Measurements from ENCODE around the gene TBC1D2B. TPM values are rescaled to one million over a fixed set of nuclear protein-coding genes. Genes with fewer than 3 reads are reported as not detected.

Gene TBC1D2B
- total RNA-seq, 2 experiments from 2014 or later: 39.4 to 44.1 TPM

DNA sequence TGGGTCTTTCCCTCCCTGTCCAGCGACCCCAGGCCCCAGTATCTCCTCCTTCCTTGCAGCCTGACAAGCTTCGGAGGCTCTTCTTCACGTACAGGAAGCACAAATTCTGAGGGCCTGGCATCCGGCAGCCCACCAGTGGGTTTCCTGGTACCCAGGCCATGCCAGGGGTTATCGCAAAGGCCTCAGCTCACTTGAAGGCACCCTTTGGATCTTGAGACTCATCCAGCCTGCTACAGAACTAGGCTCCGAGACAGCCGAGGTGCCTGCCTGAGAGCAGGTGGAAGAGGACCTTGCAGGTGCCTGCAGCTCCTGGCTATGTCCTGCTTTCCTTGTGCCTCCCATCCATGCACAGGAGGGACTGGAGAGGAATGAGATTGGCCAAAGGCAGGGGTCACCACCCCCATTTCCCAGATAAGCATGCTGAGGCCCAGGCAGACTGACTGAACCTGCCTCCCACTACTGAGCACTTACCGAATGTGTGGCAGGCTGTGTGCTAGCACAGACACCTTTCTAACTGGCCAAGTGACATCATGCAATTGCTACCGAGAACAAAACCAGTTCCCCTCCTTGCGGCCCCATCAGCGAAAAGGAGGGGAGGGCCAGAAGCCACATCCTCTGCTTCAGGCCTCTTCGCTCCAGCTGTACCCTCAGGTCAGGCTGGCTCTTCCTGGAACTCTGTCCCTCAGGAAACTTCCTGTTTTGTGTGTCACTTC is 26.1 kb upstream of the TBC1D2B start:
- H3K36me3 Mint-ChIP-seq: no peaks in the 10 kb centered on the region
- H3K4me1 Mint-ChIP-seq: peaks cover 45% of the 10 kb centered on the region
- peak overlapping the region; percentile 43 for H3K4me3 Mint-ChIP-seq
- DNase-seq: peak; percentile 67
- no peaks in the 10 kb centered on the region for H3K27me3 Mint-ChIP-seq
- H3K27ac Mint-ChIP-seq: peak overlapping the region; percentile 84
- H3K9me3 Mint-ChIP-seq: no peaks in the 10 kb centered on the region

DNA sequence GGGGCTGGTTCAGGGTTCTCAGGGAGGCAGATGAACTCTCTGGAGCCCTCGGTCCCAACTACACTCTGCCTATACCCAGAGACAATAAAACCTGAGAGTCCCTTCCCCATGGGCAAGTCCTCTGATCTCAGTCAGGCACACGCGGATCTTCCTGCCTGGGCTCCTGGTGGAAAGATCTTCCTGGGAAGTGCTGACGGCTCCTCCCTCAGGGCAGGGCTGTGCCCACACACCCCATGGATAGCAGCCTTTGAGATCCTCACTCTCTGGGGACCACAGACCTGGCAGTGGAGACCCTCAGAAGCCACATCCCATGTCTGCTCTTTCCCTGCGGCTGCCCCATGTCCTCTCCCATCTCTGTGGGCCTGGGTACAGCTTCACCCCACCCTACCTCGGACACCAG is 25.2 kb upstream of the TBC1D2B start:
- Mint-ChIP-seq H3K27ac (peak overlapping the region; percentile 84), H3K4me3 (no peak overlapping the region), H3K4me1 (peaks cover 43% of the 10 kb centered on the region), H3K27me3 (no peaks in the 10 kb centered on the region), H3K9me3 (no peaks in the 10 kb centered on the region), H3K36me3 (no peaks in the 10 kb centered on the region)
- DNase-seq: no peak

DNA sequence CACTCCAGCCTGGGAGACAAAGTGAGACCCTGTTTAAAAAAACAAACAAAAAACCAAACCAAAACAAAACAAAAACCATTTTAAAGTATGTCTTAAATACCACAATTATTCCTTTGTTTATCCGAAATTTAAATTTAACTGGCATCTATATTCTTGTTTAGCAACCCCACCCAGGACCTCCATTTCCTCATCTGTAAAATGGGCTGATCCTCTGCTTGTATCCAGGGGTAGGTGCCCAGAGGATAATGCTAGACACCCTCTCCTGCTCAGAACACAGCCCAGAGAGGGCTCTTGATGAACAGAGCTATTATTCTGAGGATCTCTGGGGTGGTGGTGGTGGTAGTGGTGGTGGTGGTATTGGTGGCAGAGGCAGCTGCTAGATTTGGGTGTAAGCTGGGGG is 24.7 kb upstream of the TBC1D2B start:
- Mint-ChIP-seq H3K4me1 (peaks cover 43% of the 10 kb centered on the region), H3K27me3 (no peaks in the 10 kb centered on the region), H3K27ac (no peak overlapping the region), H3K9me3 (no peaks in the 10 kb centered on the region), H3K36me3 (no peaks in the 10 kb centered on the region), H3K4me3 (no peak overlapping the region)
- DNase-seq: no peak

DNA sequence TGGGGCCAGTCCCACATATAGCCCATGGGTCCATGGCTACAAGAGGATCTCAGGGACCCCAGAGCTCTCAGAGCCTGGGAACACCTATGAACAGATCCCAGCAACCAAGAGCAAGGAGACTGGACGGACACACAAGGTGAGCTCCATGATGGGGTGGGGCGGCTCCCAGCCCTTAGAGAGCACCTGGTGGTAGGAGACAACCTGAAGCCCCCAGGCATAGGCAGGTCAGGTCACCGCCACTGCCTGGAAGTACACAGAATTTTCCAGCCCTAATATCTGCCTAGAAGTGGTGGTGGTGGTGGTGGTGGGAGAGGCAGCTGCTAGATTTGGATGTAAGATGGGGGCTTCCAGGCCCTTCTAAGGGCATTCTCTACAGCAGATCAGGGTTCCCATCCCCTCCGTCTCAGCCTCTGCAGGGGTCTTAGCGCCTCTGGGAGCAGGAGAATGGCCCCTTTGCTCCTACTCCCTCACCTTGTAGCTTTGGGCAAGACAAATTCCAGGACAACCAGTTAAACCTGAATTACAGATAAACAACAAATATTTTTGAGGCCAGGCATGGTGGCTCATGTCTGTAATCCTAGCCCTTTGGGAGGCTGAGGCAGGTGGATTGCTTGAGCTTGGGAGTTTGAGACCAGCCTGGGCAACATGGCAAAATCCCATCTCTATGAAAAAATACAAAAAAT is 24.1 kb upstream of the TBC1D2B start:
- H3K9me3 Mint-ChIP-seq: no peaks in the 10 kb centered on the region
- H3K27me3 Mint-ChIP-seq: no peaks in the 10 kb centered on the region
- H3K27ac Mint-ChIP-seq: no peak overlapping the region
- H3K4me3 Mint-ChIP-seq: no peak overlapping the region
- H3K4me1 Mint-ChIP-seq: peaks cover 41% of the 10 kb centered on the region
- H3K36me3 Mint-ChIP-seq: no peaks in the 10 kb centered on the region
- no peak for DNase-seq

DNA sequence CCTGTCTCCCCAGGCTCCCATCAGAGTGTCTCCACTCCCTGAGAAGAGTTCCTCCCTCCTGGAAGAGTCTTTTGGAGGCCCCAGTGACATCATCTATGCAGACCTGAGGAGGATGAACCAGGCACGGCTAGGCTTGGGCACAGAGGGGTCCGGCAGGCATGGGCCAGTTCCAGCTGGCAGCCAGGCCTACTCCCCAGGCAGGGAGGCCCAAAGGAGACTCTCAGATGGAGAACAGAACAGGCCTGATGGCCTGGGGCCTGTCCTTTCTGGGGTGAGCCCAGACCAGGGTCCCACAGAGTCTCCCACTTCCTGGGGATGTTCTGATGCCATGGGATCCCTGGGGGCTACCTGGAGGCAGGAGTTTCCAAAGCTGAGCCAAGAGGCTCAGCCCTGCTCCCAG is 23.4 kb upstream of the TBC1D2B start:
- H3K36me3 Mint-ChIP-seq: no peaks in the 10 kb centered on the region
- H3K4me3 Mint-ChIP-seq: no peak overlapping the region
- no peak overlapping the region for H3K27ac Mint-ChIP-seq
- no peaks in the 10 kb centered on the region for H3K9me3 Mint-ChIP-seq
- DNase-seq: no peak
- H3K4me1 Mint-ChIP-seq: peaks cover 36% of the 10 kb centered on the region
- no peaks in the 10 kb centered on the region for H3K27me3 Mint-ChIP-seq

DNA sequence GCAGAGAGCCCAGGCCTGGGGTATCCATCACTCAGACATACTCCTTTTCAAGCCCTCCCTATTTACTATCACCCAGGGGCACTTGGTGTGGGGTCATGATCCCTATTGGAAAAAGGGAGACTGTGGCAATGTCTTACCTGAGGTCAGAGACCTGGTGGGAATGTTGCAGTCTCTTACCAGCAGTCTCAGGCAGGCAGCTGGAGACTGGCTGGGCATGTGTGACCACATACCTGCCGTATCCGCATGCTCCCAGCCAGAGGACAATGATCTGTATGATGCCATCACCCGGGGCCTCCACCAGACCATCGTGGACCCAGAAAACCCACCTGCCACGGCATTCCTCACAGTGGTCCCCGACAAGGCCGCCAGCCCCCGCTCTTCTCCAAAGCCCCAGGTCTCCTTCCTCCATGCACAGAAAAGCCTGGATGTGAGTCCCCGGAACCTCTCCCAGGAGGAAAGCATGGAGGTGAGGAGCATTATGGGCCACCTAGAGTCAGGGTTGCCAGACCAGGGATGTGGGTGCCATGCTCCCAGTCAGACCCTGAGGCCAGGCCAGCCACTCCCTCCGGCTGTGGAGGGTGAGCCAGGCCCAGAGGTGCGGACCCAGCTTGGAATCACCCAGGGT is 20.7 kb upstream of the TBC1D2B start:
- no peak overlapping the region for H3K4me3 Mint-ChIP-seq
- H3K36me3 Mint-ChIP-seq: no peaks in the 10 kb centered on the region
- no peak overlapping the region for H3K27ac Mint-ChIP-seq
- peaks cover 12% of the 10 kb centered on the region for H3K4me1 Mint-ChIP-seq
- DNase-seq: no peak
- no peaks in the 10 kb centered on the region for H3K27me3 Mint-ChIP-seq
- H3K9me3 Mint-ChIP-seq: no peaks in the 10 kb centered on the region

DNA sequence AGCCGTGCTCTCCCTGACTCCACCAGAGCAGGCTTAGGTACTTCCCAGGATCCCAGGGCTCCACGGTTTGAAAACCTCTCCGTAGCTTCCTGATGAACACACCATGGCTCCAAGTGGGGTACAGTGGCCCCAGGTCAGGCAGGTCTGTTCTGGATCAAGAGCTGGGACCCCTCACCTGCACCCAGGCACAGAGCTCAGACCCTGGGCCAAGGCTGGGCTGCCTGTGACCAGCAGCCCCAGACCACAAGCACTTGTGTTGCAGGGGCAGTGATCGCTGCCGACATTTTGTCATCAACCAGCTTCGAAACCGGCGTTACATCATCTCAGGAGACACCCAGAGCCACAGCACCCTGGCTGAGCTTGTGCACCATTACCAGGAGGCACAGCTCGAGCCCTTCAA is 20.2 kb upstream of the TBC1D2B start:
- Mint-ChIP-seq H3K9me3 (no peaks in the 10 kb centered on the region), H3K27ac (no peak overlapping the region), H3K36me3 (no peaks in the 10 kb centered on the region), H3K4me1 (peaks cover 7% of the 10 kb centered on the region), H3K4me3 (no peak overlapping the region), H3K27me3 (no peaks in the 10 kb centered on the region)
- no peak for DNase-seq

DNA sequence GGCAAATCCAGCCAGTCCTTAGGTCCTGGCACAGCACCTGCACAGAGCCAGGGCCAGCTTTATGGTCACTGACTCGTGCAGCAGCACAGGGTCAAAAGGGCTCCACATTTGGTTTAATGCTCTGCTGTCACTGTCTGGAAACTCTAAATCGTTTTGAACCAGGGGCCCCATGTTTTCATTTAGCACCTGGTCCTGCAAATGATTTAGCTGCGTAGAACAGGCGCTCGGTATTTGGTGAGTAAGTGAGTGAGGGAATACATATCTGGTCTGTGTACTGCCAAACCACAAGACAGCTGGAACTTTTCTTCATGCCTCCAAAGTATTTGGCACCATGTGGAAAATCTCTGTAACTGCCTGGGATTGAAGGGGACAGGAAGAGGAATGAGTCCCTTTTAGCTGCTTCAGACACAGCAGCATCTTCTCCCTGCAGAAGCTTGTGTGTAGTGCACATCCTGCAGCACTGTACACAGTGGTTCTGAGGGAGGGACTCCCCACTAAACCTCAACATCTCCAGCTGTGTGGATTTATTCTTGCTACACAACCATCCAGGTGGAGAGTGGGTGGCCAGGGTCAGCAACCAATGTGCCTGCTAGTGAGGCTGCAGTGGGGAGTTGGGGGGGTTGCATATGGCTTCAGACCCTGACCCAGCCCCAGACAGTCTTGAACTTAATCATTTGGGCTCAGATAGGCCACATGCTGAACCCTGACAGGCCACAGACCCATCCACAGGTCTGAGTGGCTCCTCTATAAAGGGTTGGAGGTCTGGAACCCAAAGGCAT is 15.9 kb upstream of the TBC1D2B start:
- no peak overlapping the region for H3K27ac Mint-ChIP-seq
- no peaks in the 10 kb centered on the region for H3K36me3 Mint-ChIP-seq
- peaks cover 8% of the 10 kb centered on the region for H3K4me1 Mint-ChIP-seq
- no peaks in the 10 kb centered on the region for H3K27me3 Mint-ChIP-seq
- no peak for DNase-seq
- H3K9me3 Mint-ChIP-seq: no peaks in the 10 kb centered on the region
- H3K4me3 Mint-ChIP-seq: no peak overlapping the region

DNA sequence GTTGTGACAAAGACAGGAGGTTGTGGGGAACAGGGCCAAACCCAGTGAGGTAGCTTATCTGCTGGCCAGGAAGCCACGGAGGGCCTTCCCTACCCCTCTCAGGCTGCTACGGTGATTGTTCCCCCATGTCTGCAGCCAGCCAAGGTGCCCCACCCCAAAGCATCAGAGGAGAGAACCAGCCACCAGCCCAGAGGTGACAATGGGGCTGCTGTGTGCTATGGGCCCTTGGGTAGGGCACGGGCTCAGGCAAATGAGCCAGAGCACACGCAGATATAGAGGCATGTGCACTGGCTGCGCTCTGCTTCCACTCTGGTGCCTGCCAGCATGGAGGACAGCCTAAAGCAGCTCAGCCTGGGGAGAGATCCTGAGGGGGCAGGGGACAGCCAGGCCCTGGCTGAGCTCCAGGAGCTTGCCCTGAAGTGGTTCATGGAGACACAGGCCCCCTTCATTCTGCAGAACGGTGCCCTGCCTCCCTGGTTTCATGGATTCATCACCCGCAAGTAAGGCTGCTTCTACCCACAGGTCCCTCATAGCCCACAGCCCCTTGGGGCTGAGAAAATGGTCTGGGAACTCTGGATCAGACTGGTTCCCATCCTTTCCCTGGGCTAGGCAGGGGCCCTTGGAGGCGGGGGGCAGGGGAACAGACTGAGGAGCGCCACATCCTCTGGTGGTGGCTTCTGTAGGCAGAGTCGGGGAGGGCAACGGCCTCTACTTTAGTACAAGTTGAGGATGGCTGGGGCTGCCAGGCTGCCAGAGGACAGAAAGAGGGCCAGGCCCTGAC is 14.9 kb upstream of the TBC1D2B start, which contains the start of gene SH2D7:
Gene SH2D7 (plus strand): TSS at position 301 of the 781 bp plus-strand sequence. CDS start 24 bp downstream, at position 325.
- Mint-ChIP-seq H3K4me3 (no peak within 1 kb of the TSS), H3K36me3 (no peaks in the 10 kb centered on the region), H3K4me1 (peaks cover 8% of the 10 kb centered on the region), H3K27ac (no peak within 1 kb of the TSS), H3K27me3 (no peaks in the 10 kb centered on the region), H3K9me3 (no peaks in the 10 kb centered on the region)
- no peak for DNase-seq

DNA sequence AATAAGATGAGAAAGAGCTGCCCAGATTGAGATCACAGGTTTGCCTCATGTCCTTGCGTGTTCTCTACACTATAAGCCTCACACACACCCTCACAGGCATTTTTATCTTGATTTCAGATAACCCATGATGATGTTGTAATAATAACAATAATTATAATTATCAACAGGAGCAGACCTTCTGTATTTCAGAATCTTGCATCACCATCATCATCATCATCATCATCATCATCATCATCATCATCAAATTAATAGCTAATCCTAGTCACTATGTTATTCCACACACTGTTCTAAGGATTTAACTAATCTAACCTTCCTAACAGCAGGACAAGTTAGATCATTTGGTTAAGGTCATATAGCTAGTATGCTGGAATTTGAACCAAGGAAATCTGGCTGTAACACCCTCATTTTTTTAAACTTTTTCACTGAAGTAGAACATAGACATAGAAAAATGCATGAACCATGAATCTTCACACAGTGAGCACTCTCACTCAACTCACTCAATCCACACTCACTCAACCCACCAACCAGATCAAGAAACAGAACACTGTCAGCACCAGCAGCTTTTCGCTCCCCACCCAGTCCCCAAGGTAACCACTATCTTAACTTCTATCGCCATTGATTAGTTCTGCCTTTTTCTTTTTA is 13.0 kb upstream of the TBC1D2B start:
- DNase-seq: no peak
- Mint-ChIP-seq H3K9me3 (no peaks in the 10 kb centered on the region), H3K36me3 (no peaks in the 10 kb centered on the region)

DNA sequence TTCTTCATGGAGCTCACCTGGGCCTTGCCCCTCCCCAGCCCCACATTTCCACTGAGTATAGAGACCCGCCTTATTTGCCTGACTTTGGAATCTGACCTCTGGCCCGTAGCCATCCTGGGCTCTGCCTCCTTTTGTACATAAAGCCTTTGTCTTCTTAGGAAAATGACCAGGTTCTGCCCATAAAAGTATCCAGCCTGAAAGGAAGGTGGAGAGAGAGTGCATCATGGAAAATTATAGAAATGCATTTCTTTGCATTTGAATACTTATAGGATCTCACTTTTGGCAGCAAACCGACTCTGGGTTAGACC is 11.2 kb upstream of the TBC1D2B start:
- Mint-ChIP-seq H3K4me1 (peaks cover 12% of the 10 kb centered on the region), H3K27me3 (no peaks in the 10 kb centered on the region), H3K9me3 (no peaks in the 10 kb centered on the region), H3K27ac (no peak overlapping the region), H3K4me3 (no peak overlapping the region), H3K36me3 (no peaks in the 10 kb centered on the region)
- no peak for DNase-seq

More for the DNA sequence above, 13.0 kb upstream of the TBC1D2B start:
- H3K27me3 Mint-ChIP-seq: no peaks in the 10 kb centered on the region
- peaks cover 8% of the 10 kb centered on the region for H3K4me1 Mint-ChIP-seq
- no peak overlapping the region for H3K27ac Mint-ChIP-seq
- H3K4me3 Mint-ChIP-seq: no peak overlapping the region

DNA sequence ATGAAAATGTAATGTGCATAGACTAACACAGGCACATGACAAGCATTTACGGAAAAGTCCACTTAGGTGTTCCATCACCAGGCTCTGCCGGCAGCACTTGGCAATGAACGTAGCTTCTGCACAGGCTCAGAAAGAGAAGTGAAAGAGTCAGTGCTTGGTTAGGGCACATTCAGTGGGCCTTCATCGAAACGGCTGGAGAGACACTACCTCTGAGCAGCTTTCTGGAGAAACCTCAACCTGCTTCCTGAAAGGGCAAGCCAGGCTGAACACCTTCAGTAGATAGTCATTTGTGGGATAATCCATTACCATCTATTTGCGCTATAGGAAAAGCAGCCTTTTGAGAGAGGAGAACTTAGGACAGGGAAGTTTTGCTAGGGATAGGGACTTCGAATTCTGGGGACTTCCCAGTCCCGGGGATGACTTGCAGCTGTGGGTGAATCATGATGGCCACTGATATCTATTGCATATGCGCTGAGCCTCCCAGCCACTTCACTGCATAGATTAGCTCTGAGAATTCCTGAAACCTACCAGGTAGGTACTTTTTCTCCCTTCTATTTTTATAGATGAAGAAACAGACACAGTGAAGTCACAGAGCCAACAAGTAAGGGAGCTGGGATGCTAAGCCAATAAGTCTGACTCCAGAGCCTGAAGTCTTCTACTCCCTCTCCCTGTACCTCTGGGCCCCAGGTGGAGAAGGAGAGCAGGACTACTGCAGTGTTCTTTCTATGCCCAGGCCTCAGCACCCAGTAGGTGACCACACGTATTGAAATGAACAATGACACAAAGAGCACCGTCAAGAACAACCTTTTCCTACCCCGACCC is 10.7 kb upstream of the TBC1D2B start:
- Mint-ChIP-seq H3K4me3 (no peak overlapping the region), H3K27ac (no peak overlapping the region), H3K4me1 (peaks cover 10% of the 10 kb centered on the region), H3K36me3 (no peaks in the 10 kb centered on the region), H3K9me3 (no peaks in the 10 kb centered on the region), H3K27me3 (no peaks in the 10 kb centered on the region)
- DNase-seq: no peak

DNA sequence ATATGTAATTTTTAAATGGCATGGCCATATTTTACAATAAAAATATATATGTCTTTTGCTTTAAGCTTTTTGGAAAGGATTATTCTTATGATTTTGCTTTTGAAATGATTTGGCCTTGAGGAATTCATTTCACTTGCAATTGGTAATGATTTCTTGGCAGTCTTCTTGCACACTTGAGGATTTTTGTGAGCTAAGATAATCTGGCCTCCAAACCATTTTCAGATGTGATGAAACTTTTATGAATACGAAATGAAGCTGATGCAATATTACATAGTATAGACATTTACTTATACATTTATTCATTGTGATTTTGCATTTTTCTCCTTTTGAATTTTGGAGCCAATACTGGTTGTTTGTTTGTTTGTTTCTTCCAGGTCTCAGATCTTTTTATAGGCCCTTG is 8.4 kb upstream of the TBC1D2B start:
- Mint-ChIP-seq H3K4me1 (peaks cover 13% of the 10 kb centered on the region), H3K36me3 (no peaks in the 10 kb centered on the region), H3K4me3 (no peak overlapping the region), H3K27ac (no peak overlapping the region), H3K9me3 (no peaks in the 10 kb centered on the region), H3K27me3 (no peaks in the 10 kb centered on the region)
- DNase-seq: no peak

DNA sequence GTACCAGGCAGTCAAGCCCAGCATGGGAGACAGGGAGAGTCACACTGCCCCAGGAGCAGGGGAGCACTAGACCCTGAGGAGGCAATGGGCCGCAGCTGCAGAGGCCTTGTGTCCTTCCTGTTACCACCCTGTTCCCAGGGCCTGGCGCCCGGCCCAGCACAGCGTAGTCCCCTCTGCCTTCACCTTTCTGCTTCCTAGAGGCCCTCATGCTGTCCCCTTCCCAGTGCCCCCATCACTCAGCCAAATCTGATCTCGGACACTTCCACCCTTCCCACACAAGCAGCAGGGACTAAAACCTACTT is 6.9 kb upstream of the TBC1D2B start:
- Mint-ChIP-seq H3K4me3 (no peak overlapping the region), H3K4me1 (peaks cover 13% of the 10 kb centered on the region), H3K27me3 (no peaks in the 10 kb centered on the region), H3K36me3 (no peaks in the 10 kb centered on the region), H3K27ac (no peak overlapping the region), H3K9me3 (no peaks in the 10 kb centered on the region)
- no peak for DNase-seq

Data from activated naive CD8-positive, alpha-beta T cell treated with anti-CD3 and anti-CD28 coated beads for 36 hours (primary cell).